Fibroblast of pulmonary artery (primary cell): ENCODE measurements around the gene B4GALT4.
"Not testable (repeated sequence)": the region's sequence is repeated elsewhere in the genome, so short reads cannot be mapped to it uniquely, and the experiment has no call there.

ENCODE experiments used
- DNase-seq: peaks from one replicate; pipeline ENCODE4 v3.0.0-alpha.2; 2010; ENCODE audit warnings: low read depth
- H3K4me3 ChIP-seq: replicated peaks from 2 replicates; pipeline ENCODE4 v1.5.1; 2011; ENCODE audit warnings: low read depth, mild to moderate bottlenecking, control low read depth, low read length, moderate library complexity
- CTCF ChIP-seq: IDR thresholded peaks from 2 replicates; pipeline ENCODE4 v1.5.1; 2011; ENCODE audit warnings: mild to moderate bottlenecking, control low read depth, low read length, inconsistent platforms; ENCODE audit errors: missing control alignments

B4GALT4 gene

GRCh38 chr3:119243712-119244111, 3.0 kb upstream of the B4GALT4 start:
- TF ChIP-seq CTCF, result no peak
- no peak for DNase-seq
- no peak overlapping the region for H3K4me3 ChIP-seq

GRCh38 chr3:119243058-119243529, 2.4 kb upstream of the B4GALT4 start:
- not testable (repeated sequence) for DNase-seq, H3K4me3 ChIP-seq

GRCh38 chr3:119242387-119243057, 1.8 kb upstream of the B4GALT4 start:
- not testable (repeated sequence) for H3K4me3 ChIP-seq, DNase-seq

- DNase-seq, result peak; percentile 8
- TF ChIP-seq CTCF, result no peak
- peak overlapping the region; percentile 78 for H3K4me3 ChIP-seq
Observed at GRCh38 chr3:119240101-119240590, 532 bp downstream of the B4GALT4 start.

- DNase-seq, result no peak
- no peak for TF ChIP-seq CTCF
- H3K4me3 ChIP-seq, result peak overlapping the region; percentile 78
Observed at GRCh38 chr3:119239206-119239820, 1.4 kb downstream of the B4GALT4 start.

- no peak for TF ChIP-seq CTCF
- DNase-seq, result peak; percentile 11
- H3K4me3 ChIP-seq, result peak overlapping the region; percentile 34
Observed at GRCh38 chr3:119238363-119238762, 2.3 kb downstream of the B4GALT4 start.

GRCh38 chr3:119237299-119237698, 3.4 kb downstream of the B4GALT4 start:
- TF ChIP-seq CTCF, result no peak
- peak; percentile 7 for DNase-seq
- no peak overlapping the region for H3K4me3 ChIP-seq

GRCh38 chr3:119236756-119237155, 3.9 kb downstream of the B4GALT4 start:
- no peak for TF ChIP-seq CTCF
- H3K4me3 ChIP-seq, result no peak overlapping the region
- no peak for DNase-seq
